ENCODE measurements around the gene BCKDHB. TPM values are rescaled to one million over a fixed set of nuclear protein-coding genes. Genes with fewer than 3 reads are reported as not detected.
"Not testable (repeated sequence)": the region's sequence is repeated elsewhere in the genome, so short reads cannot be mapped to it uniquely, and the experiment has no call there.

BCKDHB gene
- polyA plus RNA-seq, 3 donors, result 29.0 to 36.3 (median 32.9) TPM

GRCh38 chr6:80287112-80287511 is 180.6 kb downstream of the BCKDHB start:
- no peak for DNase-seq (ENCODE audit: extremely low read depth in 1 of 11, low read depth in 9 of 11, low spot score in 4 of 11)

DNA sequence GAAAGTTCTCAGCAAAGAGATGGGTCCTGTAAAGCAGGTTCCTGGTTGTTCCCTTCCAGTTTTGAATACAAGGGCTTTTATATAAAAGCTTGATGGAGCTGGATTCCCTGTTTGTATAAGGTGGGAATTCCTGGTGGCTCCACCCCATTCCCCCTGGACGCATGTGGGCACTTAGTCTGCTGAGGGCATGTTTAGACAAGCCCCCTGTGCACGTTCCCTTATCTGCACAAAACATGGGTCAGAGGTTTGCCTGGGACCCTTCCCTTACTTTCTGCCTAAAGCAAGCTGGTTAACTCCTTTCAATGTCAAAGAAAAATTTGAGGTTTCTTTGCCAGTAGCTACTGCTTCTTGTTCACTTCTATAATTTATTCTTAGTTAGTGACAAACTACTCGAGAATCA is 181.1 kb downstream of the BCKDHB start:
- DNase-seq (ENCODE audit: extremely low read depth in 1 of 11, low read depth in 9 of 11, low spot score in 4 of 11), result no peak

- no peak for DNase-seq (ENCODE audit: extremely low read depth in 1 of 11, low read depth in 9 of 11, low spot score in 4 of 11)
These were observed 183.3 kb downstream of the BCKDHB start for GRCh38 chr6:80289727-80290126.

DNA sequence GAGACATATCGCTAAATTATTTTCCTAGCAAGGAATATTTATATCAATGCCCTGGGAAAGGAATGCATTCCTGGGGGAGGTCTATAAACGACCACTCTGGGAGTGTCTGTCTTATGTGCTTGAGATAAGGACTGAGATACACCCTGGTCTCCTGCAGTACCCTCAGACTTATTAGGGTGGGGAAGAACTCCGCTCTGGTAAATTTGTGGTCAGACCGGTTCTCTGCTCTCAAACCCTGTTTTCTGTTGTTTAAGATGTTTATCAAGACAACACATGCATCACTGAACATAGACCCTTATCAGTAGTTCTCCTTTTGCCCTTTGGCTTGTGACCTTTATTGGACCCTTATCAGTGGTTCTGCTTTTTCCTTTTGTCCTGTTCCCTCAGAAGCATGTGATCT is 188.1 kb downstream of the BCKDHB start:
- not testable (repeated sequence) for DNase-seq (ENCODE audit: extremely low read depth in 1 of 11, low read depth in 9 of 11, low spot score in 4 of 11)

DNA sequence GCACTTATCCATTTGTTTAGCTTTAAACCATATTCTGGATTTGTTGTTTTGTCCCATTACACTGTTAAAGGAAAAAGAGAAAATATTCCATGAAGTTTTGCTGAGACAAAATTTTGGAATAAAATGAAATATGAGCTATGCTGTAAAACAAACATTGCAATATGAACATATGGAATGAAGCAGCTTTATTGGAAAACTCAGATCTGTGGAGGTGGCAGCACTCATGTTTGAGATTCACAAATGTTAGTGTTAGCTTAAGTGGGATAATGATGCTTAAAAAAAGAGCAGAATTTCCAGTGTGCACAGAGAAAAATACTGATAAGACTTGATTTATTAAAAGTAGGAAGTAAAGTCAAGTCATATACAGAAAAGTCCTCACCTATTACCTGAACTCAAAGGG is 196.2 kb downstream of the BCKDHB start:
- no peak for DNase-seq (ENCODE audit: extremely low read depth in 1 of 11, low read depth in 9 of 11, low spot score in 4 of 11)

DNA sequence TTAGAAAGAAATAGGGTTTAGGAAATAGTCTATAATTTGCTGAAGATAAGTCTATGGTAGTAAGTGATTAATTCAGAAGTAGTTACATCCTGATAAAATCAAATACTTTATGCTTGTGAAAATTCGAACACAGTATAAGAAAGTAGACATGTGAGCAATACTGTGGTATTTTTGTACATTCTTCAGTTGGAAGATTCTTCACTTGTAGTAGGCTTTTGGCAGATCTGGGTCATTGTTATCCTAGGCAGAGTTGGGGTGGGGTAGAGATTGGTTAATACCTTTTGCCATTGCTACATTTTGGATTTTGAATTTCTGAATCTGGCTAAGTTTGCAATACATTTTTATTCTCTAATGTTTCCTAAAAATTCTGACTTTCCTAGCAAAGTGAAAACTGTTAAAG is 197.5 kb downstream of the BCKDHB start:
- no peak for DNase-seq (ENCODE audit: extremely low read depth in 1 of 11, low read depth in 9 of 11, low spot score in 4 of 11)

DNA sequence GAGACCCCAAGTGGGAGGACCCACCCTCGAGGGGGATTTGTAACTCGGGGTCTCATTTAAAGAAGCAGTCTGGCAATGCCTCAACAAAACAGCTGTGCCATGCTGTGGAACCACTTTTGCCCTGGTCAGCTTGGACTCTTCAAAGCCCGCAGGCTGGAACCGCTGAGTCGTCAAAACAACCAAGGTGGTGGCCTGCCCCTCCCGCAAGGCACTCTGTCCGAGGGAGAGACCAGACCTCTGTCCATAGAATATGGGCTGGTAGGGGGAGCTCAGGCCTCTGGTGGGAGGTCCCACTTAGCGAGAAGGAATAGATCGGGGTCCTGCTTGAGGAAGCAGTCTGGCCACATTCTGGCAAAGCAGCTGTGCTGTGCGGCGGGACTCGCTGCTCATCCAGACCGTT is 208.1 kb downstream of the BCKDHB start:
- DNase-seq (ENCODE audit: extremely low read depth in 1 of 11, low read depth in 9 of 11, low spot score in 4 of 11), result no peak

DNA sequence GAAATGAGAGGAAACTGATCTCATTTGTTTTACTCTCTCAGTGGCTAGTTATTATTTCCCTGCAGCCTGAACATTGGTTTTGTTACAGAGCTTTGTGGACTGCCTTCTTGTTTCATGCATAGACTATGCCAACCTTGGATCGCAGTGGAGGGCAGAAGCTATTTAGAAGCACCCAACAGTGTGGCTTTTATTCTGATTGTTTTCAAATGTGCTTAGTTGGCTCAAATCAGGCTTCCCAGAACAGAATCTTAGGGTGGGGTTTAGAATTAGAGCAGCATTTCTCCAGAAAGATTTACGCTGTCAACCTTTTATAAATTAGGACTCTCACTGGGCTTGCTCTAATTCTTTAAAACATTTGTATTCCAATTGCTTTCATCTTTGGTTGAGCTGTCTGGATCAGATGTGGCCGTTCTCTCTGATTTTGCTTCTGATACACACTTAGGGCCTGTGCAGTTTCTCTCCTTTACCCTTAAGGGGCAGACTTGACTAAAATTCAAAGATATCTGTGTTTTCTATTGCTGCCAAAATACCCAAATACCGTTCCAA is 210.3 kb downstream of the BCKDHB start:
- DNase-seq (ENCODE audit: extremely low read depth in 1 of 11, low read depth in 9 of 11, low spot score in 4 of 11), result no peak

GRCh38 chr6:80319196-80319595 is 212.7 kb downstream of the BCKDHB start:
- DNase-seq (ENCODE audit: extremely low read depth in 1 of 11, low read depth in 9 of 11, low spot score in 4 of 11), result no peak

DNA sequence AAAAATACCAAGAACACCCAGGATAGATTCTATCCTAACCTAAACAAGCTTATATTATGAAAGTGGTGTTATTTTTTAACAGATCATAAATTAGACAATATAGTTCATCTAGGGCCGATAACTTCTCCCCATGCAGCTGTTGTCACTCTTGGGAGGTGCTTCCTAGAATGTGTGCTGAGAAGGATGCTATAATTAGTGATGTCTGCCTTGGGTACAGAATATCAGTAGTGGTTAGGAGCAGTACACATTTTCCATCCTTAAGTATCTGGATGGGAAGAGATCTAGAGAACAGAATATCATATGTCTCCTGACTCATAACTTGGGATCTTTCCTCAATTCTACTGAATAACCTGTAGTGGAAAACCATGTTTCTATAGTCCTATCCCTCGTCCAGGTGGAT is 214.5 kb downstream of the BCKDHB start:
- no peak for DNase-seq (ENCODE audit: extremely low read depth in 1 of 11, low read depth in 9 of 11, low spot score in 4 of 11)

DNA sequence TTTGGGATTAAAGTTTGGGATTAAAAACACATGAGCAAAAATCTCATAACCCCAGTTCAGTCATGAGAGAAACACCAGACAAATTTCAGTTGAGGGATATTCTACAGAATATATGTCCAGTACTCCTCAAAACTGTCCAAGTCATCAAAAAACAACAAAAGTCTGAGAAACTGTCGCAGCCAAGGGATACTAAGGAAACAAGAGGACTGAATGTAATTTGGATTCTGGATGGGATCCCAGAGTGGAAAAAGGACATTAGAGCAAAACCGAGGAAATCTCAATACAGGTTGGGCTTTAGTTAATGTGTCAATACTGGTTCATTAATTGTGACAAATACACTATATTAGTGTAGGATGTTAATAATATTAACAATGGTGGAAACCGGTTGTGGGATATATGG is 219.3 kb downstream of the BCKDHB start:
- no peak for DNase-seq (ENCODE audit: extremely low read depth in 1 of 11, low read depth in 9 of 11, low spot score in 4 of 11)

- no peak for DNase-seq (ENCODE audit: extremely low read depth in 1 of 11, low read depth in 9 of 11, low spot score in 4 of 11)
These were observed 222.2 kb downstream of the BCKDHB start for GRCh38 chr6:80328652-80329051.

GRCh38 chr6:80329496-80329895 is 223.0 kb downstream of the BCKDHB start:
- DNase-seq (ENCODE audit: extremely low read depth in 1 of 11, low read depth in 9 of 11, low spot score in 4 of 11), result no peak

GRCh38 chr6:80330961-80331360 is 224.5 kb downstream of the BCKDHB start:
- DNase-seq (ENCODE audit: extremely low read depth in 1 of 11, low read depth in 9 of 11, low spot score in 4 of 11), result no peak

GRCh38 chr6:80331522-80331921 is 225.1 kb downstream of the BCKDHB start:
- no peak for DNase-seq (ENCODE audit: extremely low read depth in 1 of 11, low read depth in 9 of 11, low spot score in 4 of 11)

- DNase-seq (ENCODE audit: extremely low read depth in 1 of 11, low read depth in 9 of 11, low spot score in 4 of 11), result no peak
These were observed 225.5 kb downstream of the BCKDHB start for GRCh38 chr6:80331974-80332373.

DNA sequence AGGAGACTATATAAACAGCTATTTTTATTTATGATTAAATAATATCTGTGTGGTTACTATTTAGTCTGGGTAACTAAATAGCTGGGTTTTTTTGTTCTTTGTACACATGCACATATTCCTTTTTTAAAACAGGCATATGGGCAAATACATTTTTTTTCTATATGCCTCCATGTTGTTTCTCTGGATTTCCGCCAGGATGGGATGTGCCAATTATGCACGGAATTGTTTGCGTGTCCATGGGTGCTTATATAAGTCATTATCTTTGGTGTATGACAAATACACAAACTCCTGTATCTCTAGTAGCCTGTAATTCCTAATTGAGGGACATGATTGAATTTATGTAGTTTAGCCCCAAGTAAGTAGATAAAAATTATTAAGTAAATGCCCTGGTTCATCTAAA is 226.9 kb downstream of the BCKDHB start:
- no peak for DNase-seq (ENCODE audit: extremely low read depth in 1 of 11, low read depth in 9 of 11, low spot score in 4 of 11)

- no peak for DNase-seq (ENCODE audit: extremely low read depth in 1 of 11, low read depth in 9 of 11, low spot score in 4 of 11)
These were observed 228.7 kb downstream of the BCKDHB start for GRCh38 chr6:80335121-80335531.

DNA sequence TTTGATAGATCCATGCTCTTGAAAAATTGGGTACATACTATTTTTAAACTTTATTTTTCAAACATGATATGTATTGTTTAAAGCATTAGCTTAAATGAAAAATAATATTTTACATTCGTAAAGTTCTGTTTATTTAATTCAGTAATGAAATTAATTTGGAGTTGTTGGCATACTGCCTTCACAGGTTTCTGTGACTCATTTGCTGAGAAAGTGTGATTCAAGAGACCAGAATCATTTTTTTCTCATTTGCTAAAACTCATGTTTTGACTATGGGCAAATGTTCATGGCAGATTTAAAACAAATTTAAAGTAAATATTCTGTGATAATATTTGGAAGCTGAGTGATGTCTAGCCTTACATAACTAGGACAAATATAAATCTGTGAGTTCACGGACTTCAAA is 230.4 kb downstream of the BCKDHB start:
- DNase-seq (ENCODE audit: extremely low read depth in 1 of 11, low read depth in 9 of 11, low spot score in 4 of 11), result no peak

DNA sequence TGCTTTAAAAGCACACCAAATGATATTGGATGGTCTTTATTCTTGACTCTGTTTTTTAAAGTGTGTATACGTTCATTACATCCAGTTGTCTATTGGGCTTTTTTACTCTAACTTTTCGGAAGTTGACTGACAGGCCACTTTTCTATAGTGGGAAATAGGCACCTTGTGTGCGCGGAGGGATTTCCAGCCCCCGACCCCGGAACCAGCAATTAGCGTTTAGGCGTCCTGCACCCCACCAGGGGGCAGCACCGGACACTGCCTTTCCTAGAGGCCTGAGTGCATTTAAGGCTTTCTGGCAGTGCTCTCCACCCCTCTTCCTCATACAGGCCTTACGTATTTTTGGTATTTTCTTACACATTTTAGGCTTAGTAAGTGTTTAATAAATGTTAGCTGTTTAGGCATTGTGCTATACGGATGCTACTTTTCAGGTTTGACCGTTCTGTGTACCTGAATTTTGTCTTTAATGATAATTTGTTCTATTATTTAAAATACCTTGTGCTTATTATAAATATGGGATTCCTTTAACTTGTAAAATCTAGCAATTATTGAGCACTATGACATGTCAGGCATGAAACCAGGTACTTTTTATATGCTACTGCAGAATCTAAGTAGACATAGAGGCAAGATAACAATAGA is 231.8 kb downstream of the BCKDHB start:
- peak in 8 of 11 donors; percentile 29 to 57 (median 42) for DNase-seq (ENCODE audit: extremely low read depth in 1 of 11, low read depth in 9 of 11, low spot score in 4 of 11)

DNA sequence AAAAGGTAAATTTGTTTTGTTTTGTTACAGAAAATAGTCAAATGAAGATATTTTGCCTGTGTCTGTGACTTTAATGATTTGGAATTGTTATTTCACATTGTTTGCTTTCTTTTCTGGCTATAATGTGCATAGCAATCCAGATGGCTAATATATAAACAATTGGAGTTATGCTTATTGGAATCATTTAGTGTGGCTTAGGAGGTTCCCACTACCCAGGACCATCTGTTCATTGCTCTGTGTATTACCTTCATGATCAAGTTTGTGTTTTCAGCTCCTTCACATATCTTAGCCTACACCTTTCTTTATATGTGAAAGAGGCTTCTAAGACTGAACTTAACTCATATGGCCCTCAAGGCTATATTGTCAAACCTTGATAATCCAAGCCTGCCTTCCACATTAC is 232.9 kb downstream of the BCKDHB start:
- DNase-seq (ENCODE audit: extremely low read depth in 1 of 11, low read depth in 9 of 11, low spot score in 4 of 11), result no peak

Data from renal cortex interstitium (tissue), 11 donors.